Fibroblast of villous mesenchyme (primary cell): ENCODE measurements around the gene FBXL17. TPM values are rescaled to one million over a fixed set of nuclear protein-coding genes. Genes with fewer than 3 reads are reported as not detected.
"Not testable (repeated sequence)": the region's sequence is repeated elsewhere in the genome, so short reads cannot be mapped to it uniquely, and the experiment has no call there.

ENCODE experiments used
- DNase-seq: peaks from one replicate; pipeline ENCODE4 v3.0.0-alpha.2; 2010; ENCODE audit warnings: low read depth
- H3K4me3 ChIP-seq: 2 replicates; pipeline ENCODE4 v1.5.1; 2011; ENCODE audit warnings: low read depth, mild to moderate bottlenecking, low read length
- total RNA-seq: library from RNA; depleted of rRNA; stranded (reverse); fragments of >200 nt; gene quantifications from 2 replicates; pipeline ENCODE4 v1.2.3, GENCODE V29; 2012
- TF ChIP-seq, protein P1 (sequence below): IDR thresholded peaks from 2 replicates; pipeline ENCODE4 v1.5.1; 2012; ENCODE audit warnings: low read depth, mild to moderate bottlenecking, low read length; ENCODE audit not compliant: insufficient read depth

FBXL17 gene
- total RNA-seq, 1 donor, result 20.3 TPM

DNA sequence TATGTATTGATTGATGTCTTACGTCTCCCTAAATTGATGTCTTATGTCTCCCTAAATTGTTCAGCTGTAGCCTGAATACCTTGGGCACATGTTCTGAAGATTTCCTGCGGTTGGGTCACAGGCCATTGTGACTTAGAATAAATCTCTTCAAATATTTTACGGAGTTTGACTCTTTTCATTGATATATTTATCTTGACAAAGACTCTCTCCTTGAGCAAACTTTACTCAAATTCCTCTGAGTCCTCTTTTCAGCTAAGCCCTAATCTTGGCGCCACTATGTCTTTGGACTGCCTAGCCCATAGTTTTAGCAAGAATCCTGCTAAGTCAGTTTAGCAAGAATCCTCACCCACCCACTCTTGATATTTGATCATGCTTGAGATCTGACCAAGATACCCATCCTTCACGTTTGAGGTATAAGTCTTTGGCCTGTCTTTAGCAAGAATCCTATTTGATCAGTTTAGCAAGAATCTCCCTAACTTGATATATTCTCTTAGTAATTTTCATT is 35.3 kb upstream of the FBXL17 start:
- TF ChIP-seq, protein P1, sequence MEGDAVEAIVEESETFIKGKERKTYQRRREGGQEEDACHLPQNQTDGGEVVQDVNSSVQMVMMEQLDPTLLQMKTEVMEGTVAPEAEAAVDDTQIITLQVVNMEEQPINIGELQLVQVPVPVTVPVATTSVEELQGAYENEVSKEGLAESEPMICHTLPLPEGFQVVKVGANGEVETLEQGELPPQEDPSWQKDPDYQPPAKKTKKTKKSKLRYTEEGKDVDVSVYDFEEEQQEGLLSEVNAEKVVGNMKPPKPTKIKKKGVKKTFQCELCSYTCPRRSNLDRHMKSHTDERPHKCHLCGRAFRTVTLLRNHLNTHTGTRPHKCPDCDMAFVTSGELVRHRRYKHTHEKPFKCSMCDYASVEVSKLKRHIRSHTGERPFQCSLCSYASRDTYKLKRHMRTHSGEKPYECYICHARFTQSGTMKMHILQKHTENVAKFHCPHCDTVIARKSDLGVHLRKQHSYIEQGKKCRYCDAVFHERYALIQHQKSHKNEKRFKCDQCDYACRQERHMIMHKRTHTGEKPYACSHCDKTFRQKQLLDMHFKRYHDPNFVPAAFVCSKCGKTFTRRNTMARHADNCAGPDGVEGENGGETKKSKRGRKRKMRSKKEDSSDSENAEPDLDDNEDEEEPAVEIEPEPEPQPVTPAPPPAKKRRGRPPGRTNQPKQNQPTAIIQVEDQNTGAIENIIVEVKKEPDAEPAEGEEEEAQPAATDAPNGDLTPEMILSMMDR, result no peak
- H3K4me3 ChIP-seq, result no peak overlapping the region
- DNase-seq, result no peak

DNA sequence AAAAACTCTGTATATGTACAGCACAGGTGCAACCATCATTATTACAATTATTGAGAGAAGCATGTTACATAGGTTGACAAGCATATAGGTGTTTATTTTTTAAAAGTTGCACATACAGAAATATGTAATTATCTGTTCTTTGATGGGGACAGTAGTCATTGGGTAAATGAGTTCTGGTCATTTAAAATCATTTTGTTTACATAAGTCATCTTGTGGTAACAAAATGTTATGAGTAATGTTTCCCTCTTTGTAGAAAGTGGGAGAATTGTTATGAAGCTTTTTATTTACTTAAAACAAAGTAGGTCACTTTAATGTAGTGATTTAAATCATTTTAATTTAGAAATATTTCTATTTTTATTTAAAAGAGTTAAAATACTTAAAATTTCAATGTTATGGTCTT is 33.8 kb upstream of the FBXL17 start:
- no peak overlapping the region for H3K4me3 ChIP-seq
- no peak for DNase-seq
- TF ChIP-seq, protein P1, result no peak

DNA sequence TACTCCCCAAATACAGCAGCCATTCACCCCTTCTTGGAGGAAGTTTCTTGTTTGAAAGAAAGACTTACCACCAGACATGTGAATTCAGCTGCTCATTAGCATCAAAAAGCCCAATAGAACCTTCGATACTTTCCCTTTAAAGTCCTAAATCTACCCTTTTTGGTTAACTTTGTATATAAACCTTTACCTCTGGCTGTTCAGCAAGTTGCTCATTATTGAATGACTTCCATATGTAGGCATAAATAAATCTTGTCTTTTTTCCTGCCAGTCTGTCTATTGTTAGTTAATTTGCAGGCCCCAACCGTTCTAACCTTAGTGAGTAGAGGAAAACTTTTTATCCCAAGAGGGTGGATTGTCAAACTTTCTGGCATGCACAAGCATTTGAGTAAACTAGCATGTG is 27.9 kb upstream of the FBXL17 start:
- no peak for DNase-seq
- H3K4me3 ChIP-seq, result no peak overlapping the region
- TF ChIP-seq, protein P1, result no peak

DNA sequence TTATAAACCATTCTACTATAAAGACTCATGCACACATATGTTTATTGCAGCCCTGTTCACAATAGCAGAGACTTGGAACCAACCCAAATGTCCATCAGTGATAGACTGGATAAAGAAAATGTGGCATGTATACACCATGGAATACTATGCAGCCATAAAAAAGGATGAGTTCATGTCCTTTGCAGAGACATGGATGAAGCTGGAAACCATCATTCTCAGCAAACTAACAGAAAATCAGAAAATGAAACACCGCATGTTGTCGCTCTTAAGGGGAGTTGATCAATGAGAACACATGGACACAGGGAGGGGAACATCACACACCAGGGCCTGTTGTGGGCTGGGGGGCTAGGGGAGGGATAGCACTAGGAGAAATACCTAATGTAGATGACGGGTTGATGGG is 23.3 kb upstream of the FBXL17 start:
- H3K4me3 ChIP-seq, DNase-seq: not testable (repeated sequence)

DNA sequence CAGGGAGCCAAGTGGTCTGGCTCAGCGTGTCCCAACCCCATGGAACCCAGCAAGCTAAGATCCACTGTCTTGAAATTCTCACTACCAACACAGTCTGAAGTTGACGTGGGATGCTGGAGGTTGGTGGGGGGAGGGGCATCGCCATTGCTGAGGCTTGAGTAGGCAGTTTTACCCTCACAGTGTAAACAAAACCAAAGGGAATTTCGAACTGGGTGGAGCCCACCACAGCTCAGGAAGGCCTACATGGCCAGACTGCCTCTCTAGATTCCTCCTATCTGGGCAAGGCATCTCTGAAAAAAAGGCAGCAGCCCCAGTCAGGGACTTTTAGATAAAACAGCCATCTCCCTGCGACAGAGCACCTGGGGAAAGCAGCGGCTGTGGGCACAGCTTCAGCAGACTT is 17.1 kb upstream of the FBXL17 start:
- TF ChIP-seq, protein P1, result no peak
- no peak overlapping the region for H3K4me3 ChIP-seq
- DNase-seq, result no peak

DNA sequence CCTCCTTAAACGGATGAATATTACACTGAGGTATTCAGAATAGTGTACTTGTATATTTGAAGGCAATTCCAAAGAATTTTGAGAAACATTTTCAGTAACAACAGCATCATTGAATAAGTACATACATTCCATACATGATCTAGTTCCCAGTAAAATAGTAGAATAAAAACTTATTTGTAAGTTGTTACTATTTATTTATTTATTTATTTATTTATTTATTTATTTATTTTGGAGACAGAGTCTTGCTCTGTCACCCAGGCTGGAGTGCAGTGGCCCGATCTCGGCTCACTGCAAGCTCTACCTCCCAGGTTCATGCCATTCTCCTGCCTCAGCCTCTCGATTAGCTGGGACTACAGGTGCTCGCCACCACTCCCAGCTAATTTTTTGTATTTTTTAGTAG is 14.9 kb upstream of the FBXL17 start:
- not testable (repeated sequence) for DNase-seq, H3K4me3 ChIP-seq

DNA sequence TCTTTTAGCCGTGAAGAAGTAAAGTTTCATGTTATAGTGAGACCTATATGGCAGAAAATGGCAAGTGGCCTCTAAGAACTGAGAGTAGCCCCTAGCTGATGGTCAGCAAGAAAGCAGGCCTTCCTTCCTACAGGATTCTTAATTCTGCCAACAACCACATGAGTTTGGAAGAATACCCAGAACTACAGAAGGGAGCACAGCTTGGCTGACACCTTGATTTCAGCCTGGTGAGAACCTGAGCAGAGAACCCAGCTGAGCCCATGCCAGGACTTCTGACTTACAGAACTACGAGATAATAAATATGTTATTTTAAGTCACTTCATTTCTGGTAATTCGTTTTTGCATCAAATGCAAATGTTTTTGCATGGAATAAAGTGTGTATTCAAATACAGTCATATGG is 5.9 kb upstream of the FBXL17 start:
- TF ChIP-seq, protein P1, result no peak
- no peak overlapping the region for H3K4me3 ChIP-seq
- no peak for DNase-seq

DNA sequence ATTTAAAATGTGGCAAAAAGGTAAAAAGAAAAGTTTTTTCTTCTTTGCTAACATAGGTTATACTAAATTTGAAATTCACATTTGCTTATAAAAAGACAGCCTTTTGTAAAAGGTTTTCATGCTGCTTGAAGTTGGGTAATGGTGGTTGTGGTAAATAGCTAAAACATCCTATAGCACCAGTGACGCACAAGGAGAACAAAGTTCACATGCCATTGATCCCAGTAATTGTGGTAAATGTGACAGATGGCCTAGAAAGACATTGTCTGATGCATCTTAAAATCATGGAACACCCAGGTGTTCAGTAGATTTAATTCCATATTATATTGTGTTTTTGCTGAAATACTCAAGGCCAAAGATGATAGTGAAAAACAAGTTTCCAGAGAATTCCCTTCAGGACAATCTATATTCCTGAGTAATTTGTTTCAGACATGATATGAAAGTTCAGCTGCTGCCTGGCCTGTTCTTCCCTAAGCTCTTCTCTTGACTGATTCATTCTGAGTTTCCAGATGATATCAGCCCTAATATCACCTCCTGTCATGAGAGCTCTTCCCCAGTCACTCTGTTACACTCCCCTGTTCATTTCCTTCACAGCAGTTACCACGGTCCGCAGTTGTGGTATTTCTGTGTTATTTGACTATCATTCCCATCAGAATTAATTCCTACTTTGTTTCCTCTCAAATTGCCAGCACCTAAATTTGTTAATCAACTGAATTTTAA is 4.6 kb upstream of the FBXL17 start:
- DNase-seq, result peak; percentile 60
- no peak overlapping the region for H3K4me3 ChIP-seq
- TF ChIP-seq, protein P1, result no peak
